Measurements from ENCODE around the gene TTYH3. TPM values are rescaled to one million over a fixed set of nuclear protein-coding genes. Genes with fewer than 3 reads are reported as not detected.
"Not testable (repeated sequence)": the region's sequence is repeated elsewhere in the genome, so short reads cannot be mapped to it uniquely, and the experiment has no call there.

TTYH3 gene
- total and polyA plus RNA-seq, 2 donors (not counting 1 experiment from before 2014, with no cell fraction given) = 17.4 to 19.7 TPM

- no peaks in the 10 kb centered on the region for H3K27me3 ChIP-seq (ENCODE audit: control insufficient read depth, insufficient read depth, low read length)
- no peaks in the 10 kb centered on the region for H4K20me1 ChIP-seq (ENCODE audit: control insufficient read depth, extremely low read depth, insufficient read depth, low read length)
- DNase-seq (ENCODE audit: low read depth in 2 of 2) = no peak
- no peak overlapping the region for H3K4me2 ChIP-seq (ENCODE audit: extremely low read depth, insufficient read depth, low read length)
- H2AFZ ChIP-seq (ENCODE audit: low read length) = no peak overlapping the region
- TF ChIP-seq EZH2 (IDR thresholded peaks at IDR 0.05; ENCODE audit: low read length, missing control alignments) = no peak
- H3K9me3 ChIP-seq (ENCODE audit: control insufficient read depth, insufficient read depth, low read depth, low read length) = no peaks in the 10 kb centered on the region
- H3K4me1 ChIP-seq (ENCODE audit: control insufficient read depth, extremely low read depth, insufficient read depth, low read length) = no peaks in the 10 kb centered on the region
- H3K79me2 ChIP-seq (ENCODE audit: control insufficient read depth, insufficient read depth, low read length) = no peaks in the 10 kb centered on the region
- no peak overlapping the region for H3K9ac ChIP-seq (ENCODE audit: insufficient read depth, low read length)
- H3K36me3 ChIP-seq (ENCODE audit: control insufficient read depth, insufficient read depth, low read length) = no peaks in the 10 kb centered on the region
- no peak overlapping the region for H3K4me3 ChIP-seq (replicated peaks in 1 of 4; ENCODE audit: control extremely low read depth in 1 of 4, insufficient read depth in 1 of 4, low read depth in 3 of 4, low read length in 4 of 4)
- H3K27ac ChIP-seq (ENCODE audit: insufficient read depth, low read length) = no peak overlapping the region
Measured at GRCh38 chr7:2675256-2675764, 43.5 kb downstream of the TTYH3 start.

- not testable (repeated sequence) for H4K20me1 ChIP-seq (ENCODE audit: control insufficient read depth, extremely low read depth, insufficient read depth, low read length); H3K9ac ChIP-seq (ENCODE audit: insufficient read depth, low read length); H3K27ac ChIP-seq (ENCODE audit: insufficient read depth, low read length); H3K4me2 ChIP-seq (ENCODE audit: extremely low read depth, insufficient read depth, low read length); H3K4me3 ChIP-seq (replicated peaks in 1 of 4; ENCODE audit: control extremely low read depth in 1 of 4, insufficient read depth in 1 of 4, low read depth in 3 of 4, low read length in 4 of 4); H3K79me2 ChIP-seq (ENCODE audit: control insufficient read depth, insufficient read depth, low read length); DNase-seq (ENCODE audit: low read depth in 2 of 2); H3K27me3 ChIP-seq (ENCODE audit: control insufficient read depth, insufficient read depth, low read length); H3K9me3 ChIP-seq (ENCODE audit: control insufficient read depth, insufficient read depth, low read depth, low read length); H3K4me1 ChIP-seq (ENCODE audit: control insufficient read depth, extremely low read depth, insufficient read depth, low read length); H3K36me3 ChIP-seq (ENCODE audit: control insufficient read depth, insufficient read depth, low read length); H2AFZ ChIP-seq (ENCODE audit: low read length)
Measured at GRCh38 chr7:2676576-2676975, 44.8 kb downstream of the TTYH3 start.

- H3K9ac ChIP-seq (ENCODE audit: insufficient read depth, low read length); H3K27me3 ChIP-seq (ENCODE audit: control insufficient read depth, insufficient read depth, low read length); H3K4me2 ChIP-seq (ENCODE audit: extremely low read depth, insufficient read depth, low read length); H3K36me3 ChIP-seq (ENCODE audit: control insufficient read depth, insufficient read depth, low read length); H3K4me3 ChIP-seq (replicated peaks in 1 of 4; ENCODE audit: control extremely low read depth in 1 of 4, insufficient read depth in 1 of 4, low read depth in 3 of 4, low read length in 4 of 4); H3K79me2 ChIP-seq (ENCODE audit: control insufficient read depth, insufficient read depth, low read length); H2AFZ ChIP-seq (ENCODE audit: low read length); DNase-seq (ENCODE audit: low read depth in 2 of 2); H4K20me1 ChIP-seq (ENCODE audit: control insufficient read depth, extremely low read depth, insufficient read depth, low read length); H3K9me3 ChIP-seq (ENCODE audit: control insufficient read depth, insufficient read depth, low read depth, low read length); H3K27ac ChIP-seq (ENCODE audit: insufficient read depth, low read length); H3K4me1 ChIP-seq (ENCODE audit: control insufficient read depth, extremely low read depth, insufficient read depth, low read length): not testable (repeated sequence)
Measured at GRCh38 chr7:2678454-2678853, 46.7 kb downstream of the TTYH3 start.

GRCh38 chr7:2679135-2680127 is 47.6 kb downstream of the TTYH3 start:
- not testable (repeated sequence) for H3K79me2 ChIP-seq (ENCODE audit: control insufficient read depth, insufficient read depth, low read length); H3K36me3 ChIP-seq (ENCODE audit: control insufficient read depth, insufficient read depth, low read length); H3K4me3 ChIP-seq (replicated peaks in 1 of 4; ENCODE audit: control extremely low read depth in 1 of 4, insufficient read depth in 1 of 4, low read depth in 3 of 4, low read length in 4 of 4); H3K4me1 ChIP-seq (ENCODE audit: control insufficient read depth, extremely low read depth, insufficient read depth, low read length); H3K27me3 ChIP-seq (ENCODE audit: control insufficient read depth, insufficient read depth, low read length); H4K20me1 ChIP-seq (ENCODE audit: control insufficient read depth, extremely low read depth, insufficient read depth, low read length); DNase-seq (ENCODE audit: low read depth in 2 of 2); H3K27ac ChIP-seq (ENCODE audit: insufficient read depth, low read length); H2AFZ ChIP-seq (ENCODE audit: low read length); H3K4me2 ChIP-seq (ENCODE audit: extremely low read depth, insufficient read depth, low read length); H3K9ac ChIP-seq (ENCODE audit: insufficient read depth, low read length); H3K9me3 ChIP-seq (ENCODE audit: control insufficient read depth, insufficient read depth, low read depth, low read length)

All from fibroblast of lung (primary cell).